B cell (primary cell): ENCODE measurements around the gene SMTNL2. TPM values are rescaled to one million over a fixed set of nuclear protein-coding genes. Genes with fewer than 3 reads are reported as not detected.

Source experiments
- ATAC-seq: fragments of 200-7000 bp; cut with Tn5 transposase; one replicate; pipeline ENCODE4 v1.10.0; 2021; ENCODE audit warnings: low read depth, mild to moderate bottlenecking, moderate number of reproducible peaks, moderate library complexity
- CTCF ChIA-PET: fragments of 350-600 bp; sonication (Branson Sonifier 250); formaldehyde crosslinking; loops from one replicate; lab custom pipeline; 2021; ENCODE audit warnings: antibody characterized with exemption, inconsistent platforms; lab: Charles Lee
- POLR2A ChIA-PET: fragments of 350-600 bp; sonication (Branson Sonifier 250); formaldehyde crosslinking; loops from one replicate; lab custom pipeline; 2021; ENCODE audit warnings: antibody characterized with exemption; lab: Charles Lee
- DNase-seq: peaks from one replicate; pipeline ENCODE4 v3.0.0; 2013
- H2AFZ ChIP-seq: 2 replicates; pipeline ENCODE4 v1.6.1; 2012; ENCODE audit warnings: mild to moderate bottlenecking, low read depth, low read length; ENCODE audit not compliant: insufficient read depth, poor library complexity, severe bottlenecking
- H3K27ac ChIP-seq, 2 donors: 1 replicate in 1 of 2; 2 replicates in 1 of 2; pipeline ENCODE4 v1.5.1; 2012 to 2013; ENCODE audit warnings: low read length in 2 of 2, mild to moderate bottlenecking in 2 of 2, moderate library complexity in 1 of 2
- H3K27me3 ChIP-seq, 4 experiments: fragments of 200-600 bp in 1 of 4; sonication (generic) in 1 of 4; replicated peaks in 1 of 4; 1 replicate in 2 of 4; 2 replicates in 2 of 4; pipeline versions ENCODE4 v1.6.1 to v1.7.0; 2013 to 2016; ENCODE audit warnings: low read length in 3 of 4, mild to moderate bottlenecking in 2 of 4, mixed read lengths in 1 of 4, moderate library complexity in 1 of 4; ENCODE audit not compliant: insufficient read depth in 4 of 4, control insufficient read depth in 3 of 4; ENCODE audit errors: control extremely low read depth in 1 of 4
- H3K36me3 ChIP-seq, 2 experiments: replicated peaks in 1 of 2; 1 replicate in 1 of 2; 2 replicates in 1 of 2; pipeline versions ENCODE4 v1.6.1 to v1.7.1; 2013; ENCODE audit warnings: low read length in 1 of 2; ENCODE audit not compliant: insufficient read depth in 2 of 2, control insufficient read depth in 1 of 2; ENCODE audit errors: control extremely low read depth in 1 of 2, extremely low read depth in 1 of 2
- H3K4me1 ChIP-seq, 2 donors: fragments of 200-600 bp in 1 of 2; sonication (generic) in 1 of 2; 1 replicate in 1 of 2; 2 replicates in 1 of 2; pipeline versions ENCODE4 v1.5.1 to v1.6.1; 2013 to 2017; ENCODE audit warnings: low read length in 2 of 2; ENCODE audit not compliant: control insufficient read depth in 2 of 2, insufficient read depth in 2 of 2
- H3K4me2 ChIP-seq: replicated peaks from 2 replicates; pipeline ENCODE3; 2012; ENCODE audit warnings: mild to moderate bottlenecking, low read depth, low read length; ENCODE audit not compliant: poor library complexity, severe bottlenecking
- H3K4me3 ChIP-seq, 5 experiments: fragments of 200-600 bp in 1 of 5; sonication (generic) in 1 of 5; 1 replicate in 3 of 5; 2 replicates in 2 of 5; pipeline versions ENCODE4 v1.5.1 to v1.7.0; 2011 to 2016; ENCODE audit warnings: low read length in 4 of 5, mild to moderate bottlenecking in 4 of 5, low read depth in 2 of 5, control low read depth in 1 of 5, moderate library complexity in 1 of 5; ENCODE audit not compliant: insufficient read depth in 1 of 5; ENCODE audit errors: control extremely low read depth in 1 of 5, extremely low read depth in 1 of 5
- H3K79me2 ChIP-seq: fragments of 200-600 bp; sonication (generic); one replicate; pipeline ENCODE4 v1.6.0; 2016; ENCODE audit warnings: low read length; ENCODE audit not compliant: control insufficient read depth, insufficient read depth
- H3K9ac ChIP-seq: fragments of 200-600 bp; sonication (generic); 2 replicates; pipeline ENCODE4 v1.6.1; 2017; ENCODE audit warnings: mild to moderate bottlenecking, low read length, moderate library complexity
- H3K9me3 ChIP-seq, 3 donors: one replicate each; pipeline versions ENCODE4 v1.6.1 to v1.7.1; 2013; ENCODE audit warnings: low read length in 2 of 3; ENCODE audit not compliant: control insufficient read depth in 2 of 3, insufficient read depth in 1 of 3; ENCODE audit errors: control extremely low read depth in 1 of 3
- H4K20me1 ChIP-seq: 2 replicates; pipeline ENCODE4 v1.6.0; 2012; ENCODE audit warnings: mild to moderate bottlenecking, low read length; ENCODE audit not compliant: insufficient read depth, control insufficient read depth, poor library complexity, severe bottlenecking
- H3K27ac Mint-ChIP-seq: one replicate; pipeline ENCODE4 v1.8.0; 2021; ENCODE audit warnings: mixed read lengths
- H3K27me3 Mint-ChIP-seq: one replicate; pipeline ENCODE4 v1.8.0; 2021; ENCODE audit warnings: mixed read lengths
- H3K4me1 Mint-ChIP-seq: one replicate; pipeline ENCODE4 v1.8.0; 2021; ENCODE audit warnings: mixed read lengths
- H3K4me3 Mint-ChIP-seq: one replicate; pipeline ENCODE4 v1.8.0; 2021; ENCODE audit warnings: mixed read lengths
- H3K9me3 Mint-ChIP-seq: one replicate; pipeline ENCODE4 v1.8.0; 2022; ENCODE audit warnings: mixed read lengths; ENCODE audit not compliant: insufficient read depth
- CTCF ChIP-seq: fragments of 200-600 bp; IDR thresholded peaks from one replicate; pipeline ENCODE4 v1.8.0; 2022; ENCODE audit warnings: antibody characterized with exemption, mild to moderate bottlenecking
- EZH2 ChIP-seq: IDR thresholded peaks from 2 replicates; pipeline ENCODE4 v1.6.1; 2012; ENCODE audit warnings: borderline replicate concordance, low read depth, mild to moderate bottlenecking, moderate library complexity, low read length; ENCODE audit not compliant: insufficient read depth, poor library complexity, severe bottlenecking
- WGBS: methylation state at CpG from one replicate; pipeline ENCODE4 v1.1.5; 2013; ENCODE audit warnings: missing lambda C conversion rate; ENCODE audit not compliant: insufficient coverage; 5-methylcytosine and 5-hydroxymethylcytosine counted together
- intact Hi-C: fragments of 100-400 bp; cut with micrococcal nuclease; formaldehyde crosslinking; loops from one replicate; pipeline ENCODE4 v1.10.0; 2022
- polyA plus RNA-seq: library from polyadenylated mRNA; depleted of rRNA; stranded (reverse); fragments of >200 nt; gene quantifications from 2 replicates; pipeline ENCODE4 v1.2.3, GENCODE V29; 2012
- total RNA-seq, 2 donors: library from RNA; stranded (reverse); fragments of 120-200 nt in 1 of 2; gene quantifications; 1 replicate in 1 of 2; 2 replicates in 1 of 2; pipeline versions ENCODE4 v1.2.3 to v1.2.4, GENCODE V29; 2013 to 2022

SMTNL2 gene
- total and polyA plus RNA-seq, 2 donors (not counting 1 experiment from before 2014, with no cell fraction given) = not detected

GRCh38 chr17:4587803-4588202 is 3.5 kb downstream of the SMTNL2 start:
- Histone ChIP-seq H3K4me2 (no peak overlapping the region), H3K36me3 (no peaks in the 10 kb centered on the region), H3K9ac (no peak overlapping the region), H3K4me3 (no peak overlapping the region), H3K27ac (no peak overlapping the region), H2AFZ (no peak overlapping the region), H3K9me3 (peaks cover 0 to 3% (median 0%) of the 10 kb centered on the region in 3 donors), H3K79me2 (no peaks in the 10 kb centered on the region), H3K4me1 (peaks cover 8 to 14% of the 10 kb centered on the region in 2 donors), H4K20me1 (no peaks in the 10 kb centered on the region), H3K27me3 (peaks cover 0 to 25% (median 18%) of the 10 kb centered on the region in 4 experiments)
- H3K27ac Mint-ChIP-seq = no peak overlapping the region
- intact Hi-C loops = no loop called here
- POLR2A ChIA-PET = no interaction called here
- peaks cover 38% of the 10 kb centered on the region for H3K27me3 Mint-ChIP-seq
- ATAC-seq (no peak), DNase-seq (no peak)
- no peak for TF ChIP-seq CTCF
- TF ChIP-seq EZH2 = no peak
- no peak overlapping the region for H3K4me3 Mint-ChIP-seq
- 78% methylated on average over 6 of the region's 9 CpGs for WGBS
- CTCF ChIA-PET = interaction anchor here (1.0 to 1.9 kb wide), 2 partner anchors 21 to 89 kb away, joined by 3 to 4 read pairs; no protein-coding TSS in a partner anchor
- peaks cover 8% of the 10 kb centered on the region for H3K4me1 Mint-ChIP-seq
- no peaks in the 10 kb centered on the region for H3K9me3 Mint-ChIP-seq

GRCh38 chr17:4588391-4588790 is 4.1 kb downstream of the SMTNL2 start:
- ChIA-PET CTCF (interaction anchor here (1.0 kb wide), 1 partner anchor 88 kb away, joined by 3 read pairs; no protein-coding TSS in a partner anchor), POLR2A (no interaction called here)
- TF ChIP-seq CTCF (no peak), EZH2 (no peak)
- Histone ChIP-seq H3K79me2 (no peaks in the 10 kb centered on the region), H4K20me1 (no peaks in the 10 kb centered on the region), H3K4me2 (no peak overlapping the region), H3K4me1 (peaks cover 8% of the 10 kb centered on the region in 2 donors), H2AFZ (no peak overlapping the region), H3K9me3 (peaks cover 0 to 3% (median 0%) of the 10 kb centered on the region in 3 donors), H3K9ac (no peak overlapping the region), H3K27ac (no peak overlapping the region), H3K27me3 (peaks cover 0 to 22% (median 12%) of the 10 kb centered on the region in 4 experiments), H3K4me3 (no peak overlapping the region), H3K36me3 (no peaks in the 10 kb centered on the region)
- ATAC-seq (no peak), DNase-seq (no peak)
- 67% methylated on average over 11 of the region's 11 CpGs for WGBS
- intact Hi-C loops = no loop called here
- peaks cover 8% of the 10 kb centered on the region for H3K4me1 Mint-ChIP-seq
- H3K27ac Mint-ChIP-seq = no peak overlapping the region
- H3K9me3 Mint-ChIP-seq = no peaks in the 10 kb centered on the region
- H3K4me3 Mint-ChIP-seq = no peak overlapping the region
- H3K27me3 Mint-ChIP-seq = peaks cover 33% of the 10 kb centered on the region
